ENCODE data around the gene SRC. TPM values are rescaled to one million over a fixed set of nuclear protein-coding genes. Genes with fewer than 3 reads are reported as not detected.

The SRC gene
- total RNA-seq, 1 donor from 2014 or later, result 64.0 TPM

GRCh38 chr20:37376324-37376723 is 30.4 kb downstream of the SRC start:
- no peaks in the 10 kb centered on the region for H3K4me1 ChIP-seq
- H3K9me3 ChIP-seq, result no peaks in the 10 kb centered on the region
- no peaks in the 10 kb centered on the region for H3K36me3 ChIP-seq
- intact Hi-C loops (cut with DNase I), result no loop called here
- DNase-seq, result peak; percentile 22
- H3K27ac ChIP-seq, result no peak overlapping the region
- no peaks in the 10 kb centered on the region for H3K27me3 ChIP-seq
- no peak overlapping the region for H3K4me3 ChIP-seq
- TF ChIP-seq CTCF (IDR thresholded peaks at IDR 0.05), result no peak
- ATAC-seq, result no peak

- Histone ChIP-seq H3K9me3 (no peaks in the 10 kb centered on the region), H3K27me3 (no peaks in the 10 kb centered on the region), H3K27ac (no peak overlapping the region), H3K4me3 (no peak overlapping the region), H3K4me1 (peaks cover 1% of the 10 kb centered on the region), H3K36me3 (no peaks in the 10 kb centered on the region)
- ATAC-seq, result no peak
- DNase-seq, result peak; percentile 6
- no peak for TF ChIP-seq CTCF (IDR thresholded peaks at IDR 0.05)
- intact Hi-C loops (cut with DNase I), result no loop called here
Measured at GRCh38 chr20:37376791-37377190, 30.9 kb downstream of the SRC start.

DNA sequence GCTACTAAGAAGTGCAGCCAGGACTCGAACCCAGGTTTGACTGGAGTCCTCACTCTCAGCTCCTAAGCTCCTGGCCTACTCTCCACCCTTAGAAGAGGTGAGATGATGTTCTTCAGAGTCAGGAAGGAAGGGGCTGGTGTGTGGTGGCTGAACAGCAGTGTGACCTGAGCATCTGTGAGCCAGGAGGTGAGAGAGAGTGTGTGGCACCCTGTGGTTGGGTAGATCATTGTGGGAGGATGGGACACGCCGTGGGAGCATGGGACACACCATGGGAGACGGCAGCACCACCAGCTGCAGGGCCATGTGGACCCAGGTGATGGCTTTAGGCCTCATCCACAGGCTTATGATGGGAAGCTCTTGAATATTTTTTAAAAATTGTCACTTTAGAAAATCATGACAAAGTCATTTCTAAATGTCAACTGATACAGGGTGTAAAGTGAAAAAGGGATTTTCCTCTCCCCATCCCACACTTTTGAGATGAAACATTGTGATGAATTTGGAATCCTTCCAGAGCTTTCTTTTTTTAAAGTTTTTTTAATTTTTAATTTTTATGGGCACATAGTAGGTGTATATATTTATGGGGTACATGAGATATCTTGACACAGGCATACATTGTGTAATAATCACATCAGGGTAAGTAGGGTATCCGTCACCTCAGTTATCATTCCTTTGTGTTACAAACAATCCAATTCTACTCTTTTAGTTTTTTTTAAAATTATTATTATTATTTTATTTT is 31.6 kb downstream of the SRC start:
- Histone ChIP-seq H3K27me3 (no peaks in the 10 kb centered on the region), H3K36me3 (no peaks in the 10 kb centered on the region), H3K9me3 (no peaks in the 10 kb centered on the region), H3K27ac (no peak overlapping the region), H3K4me3 (no peak overlapping the region), H3K4me1 (peaks cover 3% of the 10 kb centered on the region)
- DNase-seq (peak; percentile 30), ATAC-seq (no peak)
- TF ChIP-seq CTCF (IDR thresholded peaks at IDR 0.05), result no peak
- intact Hi-C loops (cut with DNase I), result no loop called here

DNA sequence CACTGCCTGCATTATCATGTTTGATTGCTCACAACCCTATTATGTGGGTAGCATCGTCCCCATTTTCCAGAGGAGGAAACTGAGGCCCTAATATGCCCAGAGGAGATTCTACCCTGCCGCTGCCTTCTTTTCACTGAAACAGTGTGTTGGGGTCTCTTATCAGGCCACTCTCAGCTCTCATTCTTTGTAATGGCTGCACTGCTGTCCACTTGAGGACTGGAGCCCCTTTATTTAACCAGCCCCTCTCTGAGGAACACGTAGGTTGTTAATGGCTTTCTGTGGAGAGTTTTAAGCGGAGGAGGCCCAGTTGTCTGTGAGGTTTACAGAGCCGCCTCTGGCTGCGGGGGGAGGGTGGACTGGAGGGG is 32.5 kb downstream of the SRC start:
- no peak for ATAC-seq
- Histone ChIP-seq H3K4me3 (no peak overlapping the region), H3K9me3 (no peaks in the 10 kb centered on the region), H3K27me3 (no peaks in the 10 kb centered on the region), H3K4me1 (peaks cover 3% of the 10 kb centered on the region), H3K36me3 (no peaks in the 10 kb centered on the region), H3K27ac (no peak overlapping the region)
- intact Hi-C loops (cut with DNase I), result no loop called here
- no peak for TF ChIP-seq CTCF (IDR thresholded peaks at IDR 0.05)
- peak; percentile 41 for DNase-seq

- H3K27ac ChIP-seq, result peak overlapping the region; percentile 24
- TF ChIP-seq CTCF (IDR thresholded peaks at IDR 0.05), result no peak
- peaks cover 3% of the 10 kb centered on the region for H3K4me1 ChIP-seq
- ATAC-seq, result peak; percentile 10
- H3K9me3 ChIP-seq, result no peaks in the 10 kb centered on the region
- H3K27me3 ChIP-seq, result no peaks in the 10 kb centered on the region
- no peak overlapping the region for H3K4me3 ChIP-seq
- H3K36me3 ChIP-seq, result no peaks in the 10 kb centered on the region
- DNase-seq, result peak; percentile 61
- intact Hi-C loops (cut with DNase I), result no loop called here
Measured at GRCh38 chr20:37378785-37379598, 33.1 kb downstream of the SRC start.

Measured in upper lobe of right lung (tissue), 1 donor.